GM12878 (cell line): ENCODE results near the gene KBTBD4. TPM values are rescaled to one million over a fixed set of nuclear protein-coding genes. Genes with fewer than 3 reads are reported as not detected.

ENCODE experiments used
- ATAC-seq: fragments of 200-7000 bp; cut with Tn5 transposase; 3 replicates; pipeline ENCODE4 v1.9.1; 2020; ENCODE audit warnings: mild to moderate bottlenecking, moderate library complexity
- BruUV-seq: library from RNA; stranded (reverse); fragments of 400-500 nt; replicated peaks from 2 replicates; lab custom pipeline; 2021; lab: Mats Ljungman, UMichigan
- CTCF ChIA-PET: fragments of 300-600 bp; sonication (Branson Sonifier 250); formaldehyde crosslinking; extraction: SDS; loops from one replicate; lab custom pipeline; 2021; ENCODE audit warnings: inconsistent platforms; lab: Yijun Ruan, JAX
- POLR2A ChIA-PET: fragments of 350-600 bp; formaldehyde crosslinking; extraction: SDS; loops from one replicate; lab custom pipeline; 2021; ENCODE audit warnings: inconsistent platforms; lab: Charles Lee
- RAD21 ChIA-PET: fragments of 300-600 bp; sonication (Branson Sonifier 250); formaldehyde crosslinking; loops from one replicate; lab custom pipeline; 2023; ENCODE audit warnings: antibody characterized with exemption; ENCODE audit not compliant: unreplicated experiment; lab: Charles Lee
- SMC1A ChIA-PET: fragments of 300-600 bp; sonication (Branson Sonifier 250); formaldehyde crosslinking; loops from one replicate; lab custom pipeline; 2023; ENCODE audit not compliant: unreplicated experiment, uncharacterized antibody; lab: Charles Lee
- DNase-seq: peaks from one replicate; pipeline ENCODE4 v3.0.0-alpha.2; 2011; ENCODE audit warnings: low read depth, low spot score
- FAIRE-seq: peaks from 3 replicates; lab custom pipeline; 2011; peaks lifted over from hg19 to GRCh38; lab: Jason Lieb, UNC
- H2AFZ ChIP-seq: 2 replicates; pipeline ENCODE4 v1.6.0; 2011; ENCODE audit warnings: low read depth, low read length, control low read depth; ENCODE audit not compliant: control insufficient read depth
- H3K27ac ChIP-seq: 2 replicates; pipeline ENCODE4 v1.5.1; 2011; ENCODE audit warnings: control low read depth; ENCODE audit not compliant: control insufficient read depth, insufficient read depth
- H3K27me3 ChIP-seq, 2 experiments: replicated peaks in 1 of 2; 2 replicates each; pipeline versions ENCODE4 v1.6.0 to v1.6.1; 2011; ENCODE audit warnings: low read length in 1 of 2; ENCODE audit not compliant: control insufficient read depth in 2 of 2, insufficient read depth in 2 of 2
- H3K36me3 ChIP-seq, 2 experiments: 2 replicates each; pipeline ENCODE4 v1.5.1; 2011; ENCODE audit warnings: low read length in 1 of 2; ENCODE audit not compliant: control insufficient read depth in 2 of 2, insufficient read depth in 2 of 2
- H3K4me1 ChIP-seq: 2 replicates; pipeline ENCODE4 v1.6.1; 2011; ENCODE audit warnings: mild to moderate bottlenecking, low read length, moderate library complexity, mixed read lengths; ENCODE audit not compliant: control insufficient read depth, insufficient read depth
- H3K4me2 ChIP-seq: 2 replicates; pipeline ENCODE4 v1.6.0; 2011; ENCODE audit warnings: control low read depth; ENCODE audit not compliant: control insufficient read depth, insufficient read depth
- H3K4me3 ChIP-seq: fragments of 200-600 bp; sonication (generic); 2 replicates; pipeline ENCODE4 v1.5.1; 2016
- H3K79me2 ChIP-seq: 2 replicates; pipeline ENCODE4 v1.6.0; 2011; ENCODE audit warnings: low read length; ENCODE audit not compliant: control insufficient read depth, insufficient read depth
- H3K9ac ChIP-seq: 2 replicates; pipeline ENCODE4 v1.8.0; 2011; ENCODE audit warnings: low read length, control low read depth, mixed read lengths; ENCODE audit not compliant: control insufficient read depth, insufficient read depth
- H3K9me3 ChIP-seq: replicated peaks from 3 replicates; pipeline ENCODE4 v1.5.1; 2011; ENCODE audit warnings: mild to moderate bottlenecking, low read length; ENCODE audit not compliant: control insufficient read depth, insufficient read depth
- H4K20me1 ChIP-seq: 2 replicates; pipeline ENCODE4 v1.6.0; 2011; ENCODE audit not compliant: control insufficient read depth, insufficient read depth
- CREB1 ChIP-seq: IDR thresholded peaks from 2 replicates; pipeline ENCODE4 v1.6.1; 2012; ENCODE audit warnings: low read depth, mild to moderate bottlenecking, inconsistent platforms
- EZH2 ChIP-seq: IDR thresholded peaks from 2 replicates; pipeline ENCODE4 v1.6.1; 2012; ENCODE audit warnings: low read depth, mild to moderate bottlenecking, control low read depth, inconsistent platforms, low read length, borderline replicate concordance; ENCODE audit not compliant: control insufficient read depth
- IRF4 ChIP-seq: IDR thresholded peaks from 2 replicates; pipeline ENCODE4 v1.6.1; 2011; ENCODE audit warnings: low read depth, low read length
- MTA2 ChIP-seq: fragments of 450-650 bp; IDR thresholded peaks from 2 replicates; pipeline ENCODE4 v1.6.1; 2016; ENCODE audit warnings: low read depth, mild to moderate bottlenecking, moderate library complexity
- POLR2A ChIP-seq: IDR thresholded peaks from 2 replicates; pipeline ENCODE4 v1.6.1; 2011; ENCODE audit warnings: low read depth, mild to moderate bottlenecking, low read length
- SUPT20H ChIP-seq: IDR thresholded peaks from 2 replicates; pipeline ENCODE4 v1.6.1; 2011; ENCODE audit warnings: low read depth, mild to moderate bottlenecking, low read length, moderate library complexity, borderline replicate concordance; ENCODE audit not compliant: control insufficient read depth
- TCF7 ChIP-seq: IDR thresholded peaks from 2 replicates; pipeline ENCODE4 v1.6.1; 2014; ENCODE audit warnings: antibody characterized with exemption, borderline replicate concordance
- ZBTB11 ChIP-seq: fragments of 450-650 bp; formaldehyde crosslinking; IDR thresholded peaks from 2 replicates; pipeline ENCODE4 v1.5.0; 2022; ENCODE audit warnings: mild to moderate bottlenecking, missing genetic modification characterization
- WGBS: methylation state at CpG from one replicate; pipeline ENCODE4 v1.1.6; 2016; ENCODE audit warnings: low lambda C conversion rate; ENCODE audit not compliant: insufficient replicate concordance, insufficient coverage; ENCODE audit errors: missing lambda C conversion rate; 5-methylcytosine and 5-hydroxymethylcytosine counted together
- in situ Hi-C: fragments of 300-500 bp; cut with MboI; formaldehyde crosslinking; loops from 9 replicates; pipeline ENCODE4 v1.14.3; 2018; ENCODE audit warnings: mixed read lengths
- intact Hi-C: fragments of 100-400 bp; cut with micrococcal nuclease; formaldehyde crosslinking; loops from one replicate; pipeline ENCODE4 v1.14.2; 2022; ENCODE audit not compliant: unreplicated experiment
- polyA plus RNA-seq, 11 experiments: library from polyadenylated mRNA; depleted of rRNA in 4 of 11; unstranded in 6 of 11; stranded (reverse) in 5 of 11; fragments of >200 nt; fragmentation: Nextera tagmentation in 4 of 11; fragmentation: Illumina TruSeq in 1 of 11; extraction: Ambion mirVana in 4 of 11; extraction: Trizol in 1 of 11; gene quantifications; 1 replicate in 1 of 11; 2 replicates in 10 of 11; pipeline versions ENCODE4 v1.2.1 to v1.2.3, GENCODE V29; 2011 to 2016; ENCODE audit warnings: inconsistent platforms in 2 of 11, missing spikeins in 2 of 11, low read depth in 1 of 11
- total RNA-seq, 4 experiments: library from RNA; depleted of rRNA in 3 of 4; stranded (reverse); fragments of >200 nt in 3 of 4; fragmentation: Illumina TruSeq in 1 of 4; extraction: Trizol in 1 of 4; gene quantifications; 2 replicates each; pipeline versions ENCODE4 v1.2.1 to v1.2.3, GENCODE V29; 2013 to 2021
- TF ChIP-seq, protein P1 (sequence below): fragments of 450-650 bp; IDR thresholded peaks from 2 replicates; pipeline ENCODE4 v1.6.1; 2018; ENCODE audit warnings: borderline replicate concordance, mild to moderate bottlenecking; ENCODE audit not compliant: partially characterized antibody

KBTBD4 gene
- total and polyA plus RNA-seq, 10 of the 15 experiments (the other 5 are each of a cell fraction or from before 2014, with no cell fraction given): 18.4 to 46.4 (median 25.7) TPM

- Histone ChIP-seq H3K9ac (no peak overlapping the region), H3K4me3 (no peak overlapping the region), H2AFZ (no peak overlapping the region), H3K36me3 (no peaks in the 10 kb centered on the region), H3K79me2 (no peaks in the 10 kb centered on the region), H4K20me1 (no peaks in the 10 kb centered on the region), H3K27ac (no peak overlapping the region), H3K4me2 (no peak overlapping the region), H3K9me3 (no peaks in the 10 kb centered on the region), H3K4me1 (peaks cover 7% of the 10 kb centered on the region), H3K27me3 (peaks cover 3 to 23% of the 10 kb centered on the region in 2 experiments)
- DNase-seq (no peak), ATAC-seq (peak; percentile 28; the same call in 1 of the 3 replicates), FAIRE-seq (no peak)
- TF ChIP-seq IRF4: no peak
- SMC1A ChIA-PET: interaction anchor here (1.5 kb wide), 1 partner anchor 9 kb away, joined by 4 read pairs; no protein-coding TSS in a partner anchor
- CTCF ChIA-PET: no interaction called here
- in situ Hi-C loops: no loop called here
- WGBS: 37% methylated on average over 7 of the region's 7 CpGs
- no TSS peak for BruUV-seq
- RAD21 ChIA-PET: no interaction called here
- intact Hi-C loops: no loop called here
- POLR2A ChIA-PET: interaction anchor here (1.0 kb wide), 1 partner anchor 16 kb away, joined by 4 read pairs; no protein-coding TSS in a partner anchor
Measured at GRCh38 chr11:47595029-47595428, 16.3 kb upstream of the KBTBD4 start.

GRCh38 chr11:47593934-47594855 lies 15.4 kb upstream of the KBTBD4 start, which contains the start of gene C1QTNF4:
TSS of gene C1QTNF4 (minus strand) at chr11:47594411. CDS start at chr11:47590810, 3,601 bp downstream.
- H3K27me3 ChIP-seq: peaks cover 3 to 23% of the 10 kb centered on the region in 2 experiments
- RAD21 ChIA-PET: no interaction called here
- no peak within 1 kb of the TSS for H2AFZ ChIP-seq
- no peak within 1 kb of the TSS for H3K4me3 ChIP-seq
- H3K9me3 ChIP-seq: no peaks in the 10 kb centered on the region
- H3K4me1 ChIP-seq: peaks cover 7% of the 10 kb centered on the region
- H3K36me3 ChIP-seq: no peaks in the 10 kb centered on the region
- FAIRE-seq (no peak), ATAC-seq (no peak), DNase-seq (no peak)
- in situ Hi-C loops (no loop called here), intact Hi-C loops (no loop called here)
- POLR2A ChIA-PET: interaction anchor here (1.0 kb wide), 1 partner anchor 15 kb away, joined by 4 read pairs; no protein-coding TSS in a partner anchor
- CTCF ChIA-PET: no interaction called here
- H3K79me2 ChIP-seq: no peaks in the 10 kb centered on the region
- WGBS: 19% methylated on average over 26 of the region's 48 CpGs
- H3K4me2 ChIP-seq: 0 out of 2 replicates have a peak within 1 kb of the TSS, but pooled peaks have one; percentile 17
- BruUV-seq: no TSS peak
- SMC1A ChIA-PET: interaction anchor here (1.5 kb wide), 1 partner anchor 9 kb away, joined by 4 read pairs; no protein-coding TSS in a partner anchor
- no peak within 1 kb of the TSS for H3K27ac ChIP-seq
- no peak within 1 kb of the TSS for H3K9ac ChIP-seq
- no peaks in the 10 kb centered on the region for H4K20me1 ChIP-seq
- TF ChIP-seq TCF7: no peak
- TF ChIP-seq, protein P1, sequence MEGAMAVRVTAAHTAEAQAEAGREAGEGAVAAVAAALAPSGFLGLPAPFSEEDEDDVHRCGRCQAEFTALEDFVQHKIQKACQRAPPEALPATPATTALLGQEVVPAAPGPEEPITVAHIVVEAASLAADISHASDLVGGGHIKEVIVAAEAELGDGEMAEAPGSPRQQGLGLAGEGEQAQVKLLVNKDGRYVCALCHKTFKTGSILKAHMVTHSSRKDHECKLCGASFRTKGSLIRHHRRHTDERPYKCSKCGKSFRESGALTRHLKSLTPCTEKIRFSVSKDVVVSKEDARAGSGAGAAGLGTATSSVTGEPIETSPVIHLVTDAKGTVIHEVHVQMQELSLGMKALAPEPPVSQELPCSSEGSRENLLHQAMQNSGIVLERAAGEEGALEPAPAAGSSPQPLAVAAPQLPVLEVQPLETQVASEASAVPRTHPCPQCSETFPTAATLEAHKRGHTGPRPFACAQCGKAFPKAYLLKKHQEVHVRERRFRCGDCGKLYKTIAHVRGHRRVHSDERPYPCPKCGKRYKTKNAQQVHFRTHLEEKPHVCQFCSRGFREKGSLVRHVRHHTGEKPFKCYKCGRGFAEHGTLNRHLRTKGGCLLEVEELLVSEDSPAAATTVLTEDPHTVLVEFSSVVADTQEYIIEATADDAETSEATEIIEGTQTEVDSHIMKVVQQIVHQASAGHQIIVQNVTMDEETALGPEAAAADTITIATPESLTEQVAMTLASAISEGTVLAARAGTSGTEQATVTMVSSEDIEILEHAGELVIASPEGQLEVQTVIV: no peak
- TF ChIP-seq POLR2A: no peak
- no peak for TF ChIP-seq SUPT20H
- no peak for TF ChIP-seq CREB1
- no peak for TF ChIP-seq MTA2
- TF ChIP-seq EZH2: no peak
- no peak for TF ChIP-seq ZBTB11 (CRISPR knock-in tag)
